MCF 10A (cell line): ENCODE data around the gene GLRB. TPM values are rescaled to one million over a fixed set of nuclear protein-coding genes. Genes with fewer than 3 reads are reported as not detected.

ENCODE experiments used
- BruUV-seq: library from RNA; stranded (reverse); fragments of 400-500 nt; replicated peaks from 2 replicates; lab custom pipeline; 2021; lab: Mats Ljungman, UMichigan
- CTCF ChIA-PET: fragments of 300-600 bp; sonication (Branson Sonifier 250); formaldehyde crosslinking; extraction: SDS; loops from one replicate; lab custom pipeline; 2021; ENCODE audit warnings: antibody characterized with exemption, inconsistent platforms; lab: Yijun Ruan, JAX
- POLR2A ChIA-PET: fragments of 300-600, 350-650 bp; sonication (Branson Sonifier 250); formaldehyde crosslinking; extraction: SDS; loops from one replicate; lab custom pipeline; 2020; ENCODE audit warnings: antibody characterized with exemption, inconsistent platforms; lab: Yijun Ruan, JAX
- DNase-seq: peaks from one replicate; pipeline ENCODE4 v3.0.0-alpha.2; 2018; ENCODE audit not compliant: unreplicated experiment
- H3K27ac Mint-ChIP-seq: one replicate; pipeline ENCODE4 v1.8.0; 2022; ENCODE audit warnings: mild to moderate bottlenecking, low read depth, mixed read lengths; ENCODE audit not compliant: unreplicated experiment
- H3K27me3 Mint-ChIP-seq: one replicate; pipeline ENCODE4 v1.8.0; 2022; ENCODE audit warnings: mixed read lengths; ENCODE audit not compliant: insufficient read depth, unreplicated experiment
- H3K36me3 Mint-ChIP-seq: one replicate; pipeline ENCODE4 v1.8.0; 2022; ENCODE audit warnings: mild to moderate bottlenecking, moderate library complexity, mixed read lengths; ENCODE audit not compliant: insufficient read depth, unreplicated experiment
- H3K4me1 Mint-ChIP-seq: one replicate; pipeline ENCODE4 v1.8.0; 2022; ENCODE audit warnings: mixed read lengths; ENCODE audit not compliant: insufficient read depth, unreplicated experiment
- H3K4me3 Mint-ChIP-seq: one replicate; pipeline ENCODE4 v1.8.0; 2022; ENCODE audit warnings: mild to moderate bottlenecking, moderate library complexity, mixed read lengths; ENCODE audit not compliant: unreplicated experiment
- H3K9me3 Mint-ChIP-seq: one replicate; pipeline ENCODE4 v1.8.0; 2022; ENCODE audit warnings: mixed read lengths; ENCODE audit not compliant: unreplicated experiment
- intact Hi-C: fragments of 100-400 bp; cut with micrococcal nuclease; formaldehyde crosslinking; loops from 2 replicates; pipeline ENCODE4 v1.14.1; 2022
- total RNA-seq: library from RNA; stranded (reverse); gene quantifications from 2 replicates; pipeline ENCODE4 v1.2.3, GENCODE V29; 2022
- TF ChIP-seq, protein P1 (sequence below): fragments of 200-600 bp; IDR thresholded peaks from one replicate; pipeline ENCODE4 v1.8.0; 2022; ENCODE audit warnings: antibody characterized with exemption, mild to moderate bottlenecking; ENCODE audit not compliant: unreplicated experiment

Gene GLRB
- total RNA-seq, 1 experiment from 2014 or later: 5.9 TPM

DNA sequence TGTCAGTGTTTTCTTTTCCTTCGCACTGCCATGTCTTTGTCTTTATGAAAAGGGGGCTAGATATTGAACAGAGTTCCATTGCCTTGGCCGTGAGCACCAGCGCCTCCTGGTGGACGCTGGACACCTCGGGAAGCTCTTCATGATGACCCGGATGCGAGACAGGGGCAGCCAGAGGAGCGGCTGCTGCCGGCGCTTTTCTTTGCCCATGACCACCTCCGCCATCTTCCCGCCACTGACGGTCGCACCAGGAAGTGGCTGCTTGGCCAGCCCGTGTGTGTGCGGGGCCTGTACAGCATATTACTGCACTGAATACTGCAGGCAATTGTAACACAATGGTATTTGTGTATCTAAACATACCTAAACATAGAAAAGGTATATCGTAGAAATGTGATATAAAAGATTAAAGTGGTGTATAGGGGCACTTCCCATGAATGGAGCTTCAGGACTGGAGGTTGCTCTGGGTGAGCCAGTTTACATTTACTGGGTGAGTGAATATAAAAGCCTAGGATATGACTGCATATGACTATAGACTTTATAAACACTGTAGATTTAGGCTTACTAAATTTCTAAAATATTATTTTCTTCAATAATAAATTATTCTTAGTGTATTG is 128.8 kb downstream of the GLRB start:
- H3K4me1 Mint-ChIP-seq: no peaks in the 10 kb centered on the region
- DNase-seq: peak; percentile 28
- intact Hi-C loops: no loop called here
- H3K27ac Mint-ChIP-seq: no peak overlapping the region
- H3K27me3 Mint-ChIP-seq: no peaks in the 10 kb centered on the region
- ChIA-PET POLR2A (interaction anchor here (0.6 kb wide), 1 partner anchor 159 kb away, joined by 3 read pairs; no protein-coding TSS in a partner anchor), CTCF (interaction anchor here (1.2 kb wide), 1 partner anchor 821 kb away, joined by 3 read pairs; no protein-coding TSS in a partner anchor)
- no peak overlapping the region for H3K4me3 Mint-ChIP-seq
- H3K36me3 Mint-ChIP-seq: no peaks in the 10 kb centered on the region
- BruUV-seq: no TSS peak
- TF ChIP-seq, protein P1, sequence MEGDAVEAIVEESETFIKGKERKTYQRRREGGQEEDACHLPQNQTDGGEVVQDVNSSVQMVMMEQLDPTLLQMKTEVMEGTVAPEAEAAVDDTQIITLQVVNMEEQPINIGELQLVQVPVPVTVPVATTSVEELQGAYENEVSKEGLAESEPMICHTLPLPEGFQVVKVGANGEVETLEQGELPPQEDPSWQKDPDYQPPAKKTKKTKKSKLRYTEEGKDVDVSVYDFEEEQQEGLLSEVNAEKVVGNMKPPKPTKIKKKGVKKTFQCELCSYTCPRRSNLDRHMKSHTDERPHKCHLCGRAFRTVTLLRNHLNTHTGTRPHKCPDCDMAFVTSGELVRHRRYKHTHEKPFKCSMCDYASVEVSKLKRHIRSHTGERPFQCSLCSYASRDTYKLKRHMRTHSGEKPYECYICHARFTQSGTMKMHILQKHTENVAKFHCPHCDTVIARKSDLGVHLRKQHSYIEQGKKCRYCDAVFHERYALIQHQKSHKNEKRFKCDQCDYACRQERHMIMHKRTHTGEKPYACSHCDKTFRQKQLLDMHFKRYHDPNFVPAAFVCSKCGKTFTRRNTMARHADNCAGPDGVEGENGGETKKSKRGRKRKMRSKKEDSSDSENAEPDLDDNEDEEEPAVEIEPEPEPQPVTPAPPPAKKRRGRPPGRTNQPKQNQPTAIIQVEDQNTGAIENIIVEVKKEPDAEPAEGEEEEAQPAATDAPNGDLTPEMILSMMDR: no peak
- no peaks in the 10 kb centered on the region for H3K9me3 Mint-ChIP-seq

DNA sequence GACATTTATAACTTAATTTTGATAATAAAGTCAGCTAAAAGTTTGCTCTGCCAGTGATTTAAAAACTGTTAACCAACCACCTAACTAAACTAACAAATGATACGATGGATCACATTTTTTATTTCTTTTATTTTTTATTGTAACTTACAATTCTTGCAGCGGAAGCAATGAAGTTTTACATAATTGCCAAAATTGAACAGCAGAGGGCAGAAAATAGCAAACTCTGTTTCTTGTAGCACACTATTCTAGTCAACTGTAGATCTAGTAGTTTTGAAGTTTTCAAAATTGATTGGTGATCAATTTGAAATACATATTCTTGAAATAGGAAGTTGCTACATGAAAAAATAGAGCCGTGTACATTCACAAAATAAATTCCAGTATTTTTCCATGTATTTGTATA is 141.8 kb downstream of the GLRB start:
- intact Hi-C loops: loop anchor here (1.0 to 10.0 kb wide), 4 partner anchors 297 to 955 kb away; partner anchors contain the start of gene GASK1B
- Mint-ChIP-seq H3K27me3 (peaks cover 32% of the 10 kb centered on the region), H3K27ac (no peak overlapping the region), H3K4me1 (peaks cover 5% of the 10 kb centered on the region), H3K9me3 (no peaks in the 10 kb centered on the region), H3K4me3 (no peak overlapping the region), H3K36me3 (no peaks in the 10 kb centered on the region)
- BruUV-seq: no TSS peak
- ChIA-PET POLR2A (no interaction called here), CTCF (interaction anchor here (0.7 to 3.9 kb wide), 7 partner anchors 415 to 853 kb away, joined by 3 to 25 read pairs (median 3); no protein-coding TSS in a partner anchor)
- DNase-seq: peak; percentile 48
- TF ChIP-seq, protein P1: peak; percentile 54

DNA sequence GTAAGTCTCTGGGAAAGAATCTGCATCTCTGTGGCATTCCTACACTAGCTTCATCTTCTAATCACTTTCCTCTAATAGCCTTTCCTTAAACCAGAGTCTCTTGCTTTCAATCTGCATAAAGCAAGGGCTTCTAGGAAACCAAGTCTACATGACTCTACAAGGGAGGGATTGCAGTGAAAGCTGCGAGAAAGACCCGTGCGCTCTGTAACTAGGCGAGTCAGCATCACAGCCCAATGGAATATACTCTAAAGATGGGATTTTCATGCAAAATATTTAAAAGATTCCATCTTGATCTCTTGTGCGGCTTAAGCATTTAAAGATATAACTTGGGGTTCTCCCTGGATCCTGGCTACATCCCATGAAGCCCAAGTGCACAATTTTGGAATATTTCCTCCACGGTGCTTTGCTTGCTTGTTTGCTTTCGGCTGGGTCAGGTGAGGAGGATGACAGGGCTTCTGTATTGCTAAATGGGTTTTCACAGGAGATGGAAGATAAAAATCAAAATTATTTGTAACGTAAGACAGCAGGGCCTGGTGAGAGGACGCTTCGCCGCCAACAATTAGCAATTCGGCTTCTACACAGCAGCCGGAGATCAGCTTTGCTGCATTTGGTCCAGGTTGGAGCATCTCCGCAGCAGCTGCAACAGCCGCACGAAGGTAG is 143.9 kb downstream of the GLRB start:
- DNase-seq: peak; percentile 6
- intact Hi-C loops: loop anchor here (5.0 to 10.0 kb wide), 3 partner anchors 295 to 952 kb away; partner anchors contain the start of gene GASK1B
- H3K36me3 Mint-ChIP-seq: no peaks in the 10 kb centered on the region
- peak overlapping the region; percentile 60 for H3K4me3 Mint-ChIP-seq
- ChIA-PET POLR2A (interaction anchor here (0.7 to 1.0 kb wide), 2 partner anchors 12 to 759 kb away, joined by 3 to 4 read pairs; no protein-coding TSS in a partner anchor), CTCF (interaction anchor here (0.6 to 3.9 kb wide), 5 partner anchors 595 to 759 kb away, joined by 3 to 25 read pairs (median 8); no protein-coding TSS in a partner anchor)
- BruUV-seq: no TSS peak
- peaks cover 5% of the 10 kb centered on the region for H3K4me1 Mint-ChIP-seq
- TF ChIP-seq, protein P1: no peak
- no peaks in the 10 kb centered on the region for H3K9me3 Mint-ChIP-seq
- no peak overlapping the region for H3K27ac Mint-ChIP-seq
- H3K27me3 Mint-ChIP-seq: peaks cover 32% of the 10 kb centered on the region

DNA sequence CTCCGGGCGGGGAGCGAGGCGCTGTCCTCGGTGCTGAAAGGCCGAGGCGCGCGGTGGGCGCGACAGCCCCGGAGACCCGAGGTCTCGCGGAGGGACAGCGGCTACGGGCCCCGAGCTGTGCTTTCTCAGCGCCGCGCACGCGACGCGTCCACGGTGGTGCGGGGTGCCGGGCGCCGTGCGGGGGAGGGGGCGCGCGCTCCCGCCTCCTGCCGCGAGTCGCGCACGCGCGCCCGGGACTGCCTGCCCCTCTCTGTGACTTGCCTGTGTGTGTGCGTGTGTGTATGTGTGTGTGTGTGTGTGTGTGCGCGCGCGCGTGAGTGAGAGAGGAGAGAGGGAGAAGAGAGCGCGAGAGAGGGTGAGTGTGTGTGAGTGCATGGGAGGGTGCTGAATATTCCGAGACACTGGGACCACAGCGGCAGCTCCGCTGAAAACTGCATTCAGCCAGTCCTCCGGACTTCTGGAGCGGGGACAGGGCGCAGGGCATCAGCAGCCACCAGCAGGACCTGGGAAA is 144.5 kb downstream of the GLRB start, which contains the start of gene GRIA2:
Gene GRIA2, plus strand, starts transcription at position 358 of the 511 bp plus-strand sequence. CDS start 315 bp downstream, outside the sequence.
- CTCF ChIA-PET: interaction anchor here (0.6 to 3.9 kb wide), 7 partner anchors 171 to 765 kb away, joined by 3 to 25 read pairs (median 3); no protein-coding TSS in a partner anchor
- no peak for DNase-seq
- peaks cover 5% of the 10 kb centered on the region for H3K4me1 Mint-ChIP-seq

More for the DNA sequence above, 144.5 kb downstream of the GLRB start, which contains the start of gene GRIA2:
- TF ChIP-seq, protein P1: no peak
- peaks cover 32% of the 10 kb centered on the region for H3K27me3 Mint-ChIP-seq
- BruUV-seq: no TSS peak
- peak within 1 kb of the TSS; percentile 61 for H3K4me3 Mint-ChIP-seq
- H3K27ac Mint-ChIP-seq: no peak within 1 kb of the TSS
- H3K9me3 Mint-ChIP-seq: no peaks in the 10 kb centered on the region
- H3K36me3 Mint-ChIP-seq: no peaks in the 10 kb centered on the region
- intact Hi-C loops: no loop called here
- POLR2A ChIA-PET: interaction anchor here (0.7 kb wide), 1 partner anchor 11 kb away, joined by 4 read pairs; no protein-coding TSS in a partner anchor
